Peyer's patch (tissue), 4 donors: ENCODE results near the gene SEC22A.

Experiments used
- POLR2A ChIP-seq, 2 donors: fragments of 450-650 bp; IDR thresholded peaks; one replicate each; pipeline ENCODE4 v1.5.1; 2017; ENCODE audit warnings: antibody characterized with exemption in 2 of 2, mild to moderate bottlenecking in 2 of 2, moderate library complexity in 2 of 2
- TF ChIP-seq, protein P1 (sequence below), 6 experiments: fragments of 450-650 bp in 4 of 6; fragments of 200-600 bp in 2 of 6; sonication (generic) in 1 of 6; IDR thresholded peaks; one replicate each; pipeline ENCODE4 v1.5.1; 2017 to 2019; ENCODE audit warnings: antibody characterized with exemption in 6 of 6, mild to moderate bottlenecking in 3 of 6, moderate library complexity in 1 of 6

DNA sequence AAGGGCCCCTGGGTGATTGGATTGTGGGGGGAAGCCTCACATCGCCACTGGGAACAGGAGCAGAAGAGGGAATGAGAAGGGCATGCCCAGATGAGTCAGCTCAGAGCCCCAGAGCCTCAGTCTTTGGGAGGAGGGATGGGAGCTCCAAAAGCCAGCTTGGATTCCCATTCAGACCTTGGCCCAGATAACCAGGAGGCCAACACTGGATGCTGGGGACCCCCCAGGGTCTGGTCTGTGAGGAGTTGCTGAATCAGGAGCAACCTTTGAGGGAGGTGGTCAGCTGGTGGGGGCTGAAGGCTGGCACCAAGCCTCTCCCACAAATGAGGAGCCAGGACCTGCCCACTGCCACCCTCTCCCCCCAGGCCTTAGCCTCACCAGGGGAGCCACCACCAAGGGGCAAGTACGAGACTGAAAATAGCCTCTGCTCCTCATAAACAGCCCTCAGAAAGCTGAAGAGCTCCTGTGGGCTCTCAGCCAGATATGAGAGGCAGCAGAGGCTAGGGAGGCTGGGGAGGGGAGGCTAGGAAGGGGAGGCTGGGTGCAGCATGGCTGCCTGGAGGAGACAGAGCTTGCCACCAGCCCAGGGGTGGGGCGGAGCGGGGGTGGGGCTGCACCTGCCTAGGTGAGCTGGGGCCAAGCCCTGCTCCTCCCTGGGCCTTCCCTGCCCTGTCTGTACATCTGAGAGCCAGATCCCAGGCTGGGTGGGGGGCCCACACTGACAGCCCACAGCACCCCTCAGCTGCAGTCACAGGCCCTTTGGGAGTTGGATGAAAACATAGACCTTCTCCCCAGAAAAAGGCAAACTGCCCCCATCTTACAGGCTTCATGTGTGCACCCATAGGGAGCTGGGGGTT, 99.8 kb downstream of the SEC22A start:
- TF ChIP-seq, protein P1, sequence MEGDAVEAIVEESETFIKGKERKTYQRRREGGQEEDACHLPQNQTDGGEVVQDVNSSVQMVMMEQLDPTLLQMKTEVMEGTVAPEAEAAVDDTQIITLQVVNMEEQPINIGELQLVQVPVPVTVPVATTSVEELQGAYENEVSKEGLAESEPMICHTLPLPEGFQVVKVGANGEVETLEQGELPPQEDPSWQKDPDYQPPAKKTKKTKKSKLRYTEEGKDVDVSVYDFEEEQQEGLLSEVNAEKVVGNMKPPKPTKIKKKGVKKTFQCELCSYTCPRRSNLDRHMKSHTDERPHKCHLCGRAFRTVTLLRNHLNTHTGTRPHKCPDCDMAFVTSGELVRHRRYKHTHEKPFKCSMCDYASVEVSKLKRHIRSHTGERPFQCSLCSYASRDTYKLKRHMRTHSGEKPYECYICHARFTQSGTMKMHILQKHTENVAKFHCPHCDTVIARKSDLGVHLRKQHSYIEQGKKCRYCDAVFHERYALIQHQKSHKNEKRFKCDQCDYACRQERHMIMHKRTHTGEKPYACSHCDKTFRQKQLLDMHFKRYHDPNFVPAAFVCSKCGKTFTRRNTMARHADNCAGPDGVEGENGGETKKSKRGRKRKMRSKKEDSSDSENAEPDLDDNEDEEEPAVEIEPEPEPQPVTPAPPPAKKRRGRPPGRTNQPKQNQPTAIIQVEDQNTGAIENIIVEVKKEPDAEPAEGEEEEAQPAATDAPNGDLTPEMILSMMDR (IDR thresholded peaks at IDR 0.05) = no peak
- no peak for TF ChIP-seq POLR2A (IDR thresholded peaks at IDR 0.05)
